ENCODE results near the gene NABP1.
A peak's percentile ranks its signal among the peaks of the same experiment; 100 is the strongest.
"Not testable (repeated sequence)": the region's sequence is repeated elsewhere in the genome, so short reads cannot be mapped to it uniquely, and the experiment has no call there.

The NABP1 gene, protein sequence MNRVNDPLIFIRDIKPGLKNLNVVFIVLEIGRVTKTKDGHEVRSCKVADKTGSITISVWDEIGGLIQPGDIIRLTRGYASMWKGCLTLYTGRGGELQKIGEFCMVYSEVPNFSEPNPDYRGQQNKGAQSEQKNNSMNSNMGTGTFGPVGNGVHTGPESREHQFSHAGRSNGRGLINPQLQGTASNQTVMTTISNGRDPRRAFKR

DNA sequence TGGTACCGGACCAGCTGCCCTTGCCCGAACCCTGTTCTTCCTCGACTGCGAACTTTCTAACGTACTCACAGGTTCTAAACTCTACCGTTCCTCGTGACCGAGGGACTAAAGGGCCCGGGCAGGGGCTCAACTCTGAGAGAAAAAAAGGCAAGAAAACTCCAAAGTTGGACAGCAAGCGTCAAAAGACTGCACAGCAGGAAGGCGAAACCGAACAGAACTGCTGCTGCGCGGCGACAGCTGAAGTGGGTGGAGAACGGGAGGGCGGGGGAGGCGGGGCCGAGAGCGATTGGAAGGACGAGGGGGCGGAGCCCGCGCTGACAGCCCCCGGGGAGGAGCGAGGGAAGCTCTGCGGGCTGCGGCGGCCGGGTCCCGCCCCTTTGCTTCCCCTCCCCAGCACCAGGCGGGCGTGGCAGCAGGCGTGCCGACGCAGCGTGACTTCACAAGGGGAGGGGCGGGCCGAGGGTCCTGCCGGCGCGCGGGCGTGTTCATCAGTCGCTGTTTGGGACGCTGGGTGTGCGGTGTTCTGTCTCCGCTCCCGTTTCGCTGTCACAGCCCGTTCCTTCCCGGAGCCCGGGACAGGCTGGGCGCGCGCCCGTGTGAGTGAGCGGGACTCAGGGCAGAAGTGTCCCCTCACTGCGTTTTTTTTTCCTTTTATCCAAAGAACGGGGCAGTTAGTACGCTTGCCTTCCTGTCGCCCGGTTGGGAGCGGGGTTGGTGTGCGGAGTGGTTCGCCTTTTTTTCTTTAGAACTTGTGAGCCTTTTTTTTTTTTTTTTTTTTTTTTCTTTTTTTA, at the start of gene NABP1:
Gene NABP1, plus strand, starts transcription at position 491 of the 791 bp plus-strand sequence. CDS start 479 bp downstream, outside the sequence.
- peak; percentile 95 for DNase-seq

DNA sequence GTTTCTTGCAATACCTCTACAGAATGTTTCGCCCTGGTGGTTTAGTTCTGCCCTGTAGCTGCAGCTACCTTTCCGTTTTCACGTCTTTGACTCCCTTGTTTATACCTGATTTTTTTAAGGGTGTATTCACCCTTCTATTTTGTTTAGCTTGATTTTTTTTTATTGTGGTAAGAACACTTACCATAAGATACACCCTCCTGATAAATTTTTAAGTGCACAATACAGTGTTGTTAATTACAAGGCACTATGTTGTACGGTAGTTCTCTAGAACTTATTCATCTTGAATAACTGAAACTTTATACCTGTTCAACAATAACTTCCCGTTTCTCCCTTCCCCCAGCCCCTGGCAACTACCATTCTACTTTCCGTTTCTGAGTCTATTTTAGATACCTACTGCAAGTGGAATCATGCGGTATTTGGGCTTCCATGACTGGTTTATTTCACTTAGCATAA, 48.9 kb upstream of the NABP1 start:
- DNase-seq = no peak

DNA sequence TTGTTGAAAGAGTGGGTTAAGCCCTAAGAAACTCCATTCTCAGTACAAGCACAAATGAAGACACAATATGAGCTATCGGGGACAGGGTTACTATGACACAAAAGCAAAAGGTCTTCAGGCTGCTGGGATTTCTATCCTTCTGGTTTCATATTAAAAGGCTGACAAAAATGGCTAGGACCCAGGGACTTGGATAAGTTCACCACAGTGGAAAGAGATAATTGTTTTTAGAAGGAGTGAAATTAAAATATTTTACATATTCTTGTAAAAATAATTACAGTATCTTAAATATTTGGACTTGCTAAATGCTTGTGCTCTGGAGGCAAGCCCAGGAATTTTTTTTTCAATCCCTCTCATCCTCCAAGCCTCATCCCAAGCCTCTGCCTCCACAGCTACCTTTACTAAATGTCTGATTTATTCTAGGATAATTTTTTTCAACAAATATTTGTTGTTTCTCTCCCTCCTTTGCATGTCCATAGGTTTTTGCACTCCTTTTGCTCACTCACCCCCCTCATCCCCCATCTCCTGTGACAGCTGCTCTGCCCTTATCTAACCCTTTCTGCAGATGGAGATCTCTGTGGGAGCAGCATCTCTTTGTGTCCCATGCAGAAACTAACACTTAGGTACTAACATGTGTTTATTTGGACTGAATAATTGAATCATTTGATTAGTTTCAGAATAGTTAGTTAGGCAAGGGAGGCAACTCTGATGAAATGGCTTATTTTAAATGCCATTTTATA, 47.8 kb upstream of the NABP1 start:
- DNase-seq = no peak

DNA sequence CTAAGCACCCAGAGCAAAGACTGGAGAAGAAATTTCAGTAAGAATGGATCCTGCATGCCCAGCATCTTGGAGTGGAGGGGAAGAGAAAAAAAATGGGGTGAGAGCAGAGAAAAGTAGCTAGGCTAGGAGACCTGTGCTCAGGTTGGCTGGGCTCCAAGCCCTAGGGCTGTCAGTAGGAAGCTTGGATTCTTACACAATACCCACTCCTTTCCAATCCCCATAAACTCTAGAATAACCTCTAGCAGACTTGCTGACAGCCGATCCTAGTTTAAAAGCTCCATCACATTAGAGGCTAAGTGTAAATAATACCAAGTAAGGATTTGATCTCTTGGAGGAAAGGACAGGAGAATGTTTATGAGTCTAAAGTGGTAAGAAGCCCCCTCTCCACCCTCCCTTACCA, 46.2 kb upstream of the NABP1 start:
- DNase-seq = no peak

DNA sequence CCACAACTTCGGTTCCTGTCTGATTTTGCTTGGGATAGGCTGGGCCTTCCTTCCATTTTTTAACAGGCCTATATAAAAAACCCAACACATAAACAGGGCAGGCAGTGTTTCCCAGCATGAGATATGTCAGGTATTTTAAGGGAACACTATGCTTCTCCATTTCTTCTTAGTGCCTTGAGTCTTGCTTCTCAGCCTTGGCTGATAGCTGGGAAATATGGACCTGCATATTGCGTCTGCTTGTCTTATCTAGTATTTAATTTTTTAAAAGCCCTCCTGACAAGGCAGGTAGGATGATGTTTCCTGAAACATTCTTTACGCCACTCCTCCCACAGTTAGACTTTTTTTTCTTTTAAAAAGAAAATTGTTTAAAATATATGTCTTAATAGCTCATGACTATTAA, 45.5 kb upstream of the NABP1 start:
- DNase-seq = no peak

DNA sequence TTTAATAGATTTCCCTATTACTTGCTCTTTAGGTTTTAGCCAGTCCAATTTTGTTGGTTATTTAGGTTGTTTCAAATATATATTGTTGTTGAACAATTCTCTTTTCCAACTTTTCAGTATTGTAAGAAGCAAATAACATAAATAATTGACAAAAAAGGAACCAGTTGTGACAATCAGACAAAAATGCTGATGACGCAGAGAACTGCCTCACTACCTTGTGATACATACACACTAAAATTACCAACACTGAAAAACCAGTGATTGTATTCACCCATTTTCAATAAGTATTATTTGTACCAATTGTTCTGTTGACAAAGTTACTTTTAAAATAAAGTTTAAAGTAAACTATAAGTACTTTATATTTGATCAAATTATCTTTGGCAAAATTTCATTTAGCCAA, 43.1 kb upstream of the NABP1 start:
- no peak for DNase-seq

DNA sequence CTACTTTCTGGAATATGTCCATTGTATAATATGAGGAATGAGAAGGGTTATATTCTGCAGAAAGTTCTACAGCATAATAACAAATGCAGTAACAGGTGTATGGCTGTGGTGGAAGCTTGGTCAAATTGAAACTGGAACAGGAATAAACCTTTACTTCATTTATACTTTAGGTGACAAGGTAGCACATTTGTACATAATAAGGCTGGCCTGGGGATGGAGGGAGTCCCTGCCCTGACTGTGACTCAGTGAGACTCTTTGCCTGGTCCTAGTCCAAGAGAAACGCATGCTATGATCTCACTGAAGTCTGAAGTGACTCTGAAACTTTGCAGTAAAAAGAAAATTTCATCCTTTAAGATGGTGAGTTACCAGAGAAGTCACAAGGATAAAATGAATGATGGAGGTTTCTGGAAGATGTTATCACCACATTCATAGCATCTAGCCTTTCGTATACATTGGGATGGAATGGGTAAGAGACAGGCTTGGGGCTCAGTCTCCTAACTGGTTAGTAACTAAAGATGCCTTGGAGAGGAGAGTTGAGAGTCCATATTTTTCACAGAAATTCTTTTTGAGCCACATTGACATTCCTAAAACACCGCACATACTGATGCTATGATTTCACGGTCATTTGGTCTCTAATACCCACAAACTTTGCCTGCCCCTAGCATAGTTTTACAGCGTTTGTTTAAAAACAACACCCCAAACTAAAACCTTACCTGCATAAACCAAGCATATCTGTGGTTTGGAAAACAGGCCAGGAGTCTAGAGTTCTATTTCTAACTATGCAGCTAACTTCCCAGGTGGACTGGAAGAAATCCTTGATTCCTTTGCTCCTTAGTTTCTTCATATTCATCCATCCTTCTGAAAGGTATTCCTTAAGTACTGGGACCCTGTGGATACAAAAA, 42.4 kb upstream of the NABP1 start:
- DNase-seq = no peak

DNA sequence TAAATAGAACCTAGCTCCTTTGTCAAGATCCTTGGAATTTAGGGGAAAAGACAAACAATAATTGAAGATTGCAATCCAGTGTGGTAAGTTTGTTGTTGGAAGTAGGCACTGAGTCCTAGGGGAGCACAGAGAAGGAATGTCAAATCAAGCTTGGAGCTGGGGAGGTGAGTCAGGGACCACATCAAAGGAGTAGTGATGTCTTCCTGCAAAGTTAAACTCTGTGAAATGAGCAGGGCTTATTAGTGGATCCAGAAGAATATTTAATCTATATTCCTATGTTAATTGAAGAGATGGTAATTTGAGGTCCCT, 41.7 kb upstream of the NABP1 start:
- DNase-seq = no peak

DNA sequence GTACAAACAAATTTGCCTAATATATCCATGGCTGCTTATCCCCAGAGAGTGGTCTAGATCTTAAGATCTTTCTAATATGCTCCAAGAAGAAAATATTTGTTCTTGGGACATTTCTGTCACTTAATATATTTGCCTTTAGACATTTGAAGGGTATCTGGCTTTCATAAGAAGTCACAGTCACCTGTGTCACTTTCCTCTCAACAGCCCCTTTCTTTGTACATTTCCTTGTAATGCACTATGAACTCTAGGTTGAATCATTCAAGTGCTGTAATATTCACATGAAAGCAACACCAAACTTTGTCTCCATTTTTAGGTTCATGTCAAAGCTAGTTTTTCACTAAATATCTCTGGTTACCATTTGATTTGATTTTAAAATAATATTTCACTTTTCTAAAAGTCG, 41.4 kb upstream of the NABP1 start:
- no peak for DNase-seq

DNA sequence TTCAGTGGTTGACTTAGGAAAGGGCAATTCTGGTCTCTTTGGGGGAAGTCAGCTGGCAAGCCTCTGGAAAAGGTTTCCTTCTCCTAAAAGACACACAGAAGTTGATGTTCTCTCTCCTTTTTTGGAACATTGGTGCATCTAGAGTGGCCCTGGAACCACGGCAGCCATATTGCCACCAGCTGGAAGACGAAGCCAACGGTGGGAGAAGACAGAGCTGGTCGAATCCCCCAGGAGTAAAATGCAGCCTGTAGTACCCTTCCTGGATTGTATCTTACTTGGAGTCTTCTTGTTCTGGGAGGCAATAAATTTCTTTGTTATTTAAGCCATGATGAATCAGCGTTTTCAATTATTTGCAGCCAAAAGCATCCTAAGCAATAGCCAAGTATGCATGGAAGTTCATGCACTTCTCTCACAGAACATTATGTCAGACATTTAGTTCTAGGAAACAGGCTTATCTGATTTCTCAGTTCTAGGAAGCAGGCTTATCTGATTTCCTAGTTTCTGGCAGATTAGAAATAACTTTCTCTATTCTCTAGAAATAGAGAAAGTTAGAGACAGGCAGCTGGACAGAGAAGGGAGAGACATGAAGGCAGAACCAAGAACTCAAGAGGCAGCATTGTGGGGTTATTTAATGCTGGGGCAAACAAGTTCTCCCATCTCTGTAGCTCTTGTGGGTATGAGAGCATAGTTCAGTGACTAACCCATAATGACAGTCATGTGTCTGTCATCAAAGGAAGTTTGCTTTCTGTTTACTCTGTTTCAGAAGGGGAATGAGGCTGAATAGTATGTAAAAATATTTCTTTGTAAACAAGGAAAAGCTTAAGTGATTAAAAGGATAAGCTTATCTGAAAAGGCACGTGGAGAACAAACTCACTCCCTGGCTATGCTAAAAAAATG, 40.5 kb upstream of the NABP1 start:
- DNase-seq = peak; percentile 80

DNA sequence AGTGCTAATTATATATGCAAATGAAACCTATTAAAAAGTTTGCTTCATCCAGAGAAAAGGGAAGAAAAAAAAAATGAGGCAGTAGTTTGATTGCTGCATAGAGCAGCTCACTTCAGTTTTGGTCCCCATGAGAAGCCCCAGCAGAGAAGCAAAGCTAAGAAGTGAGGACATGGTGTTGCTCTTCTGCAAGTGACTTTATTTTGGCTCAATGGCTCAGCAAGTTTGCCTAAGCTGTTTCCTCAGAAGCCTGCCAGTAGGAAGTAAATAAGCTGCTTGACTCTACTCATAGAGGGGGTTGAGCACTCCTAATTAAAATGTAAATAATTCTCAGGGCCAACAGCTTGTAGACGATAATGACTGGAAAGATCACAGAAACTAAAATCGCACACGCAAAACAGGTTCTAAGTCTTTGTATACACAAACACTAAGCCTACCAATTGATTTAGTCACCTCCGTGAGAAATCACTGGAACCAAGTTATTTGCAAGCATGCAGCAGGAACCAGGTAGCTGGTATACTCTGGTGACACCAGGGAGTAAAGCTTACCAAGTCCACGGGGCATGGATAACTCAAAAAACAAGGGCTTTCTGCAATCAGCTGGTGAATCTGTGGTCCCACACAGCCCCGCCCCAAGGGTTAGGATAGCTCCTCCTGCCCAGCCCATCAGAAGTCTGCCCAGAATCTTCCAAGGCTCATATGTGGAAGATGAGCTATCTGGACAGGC, 39.7 kb upstream of the NABP1 start:
- peak; percentile 11 for DNase-seq

DNA sequence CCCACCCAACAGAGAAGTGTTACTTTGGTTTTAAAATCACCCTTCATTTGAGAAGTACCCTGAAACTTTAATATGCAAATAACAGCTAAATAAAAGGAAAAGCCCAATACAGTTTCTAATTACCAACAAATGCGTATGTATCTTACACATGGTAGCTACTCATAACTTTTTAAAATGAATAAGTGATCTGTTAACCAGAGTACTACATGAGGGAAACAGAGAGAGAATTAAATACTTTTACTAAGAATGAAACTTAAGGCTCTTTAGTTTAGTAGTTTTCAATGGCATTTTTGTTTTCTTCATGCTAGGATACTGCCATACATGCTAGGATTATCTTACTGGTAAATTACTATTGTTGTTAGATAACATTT, 39.1 kb upstream of the NABP1 start:
- no peak for DNase-seq

DNA sequence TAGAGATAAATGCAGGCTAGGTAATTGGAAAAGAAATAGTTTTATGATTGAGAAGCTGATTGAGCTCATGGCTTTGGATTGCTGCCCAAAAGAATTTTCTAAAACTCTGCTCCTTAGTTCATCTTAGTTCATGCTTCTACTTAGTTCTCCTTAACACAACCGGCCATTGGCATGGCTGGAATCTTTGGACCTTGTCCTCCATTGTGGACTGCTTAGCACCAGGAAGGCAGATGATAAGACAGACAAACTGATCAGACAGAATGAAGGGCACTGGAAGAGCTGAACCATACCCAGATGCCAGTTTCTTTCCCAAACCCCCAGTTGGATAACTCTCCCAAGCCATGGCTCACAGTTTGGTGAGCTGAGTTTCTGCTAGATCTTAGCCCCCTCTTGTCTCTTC, 36.3 kb upstream of the NABP1 start:
- DNase-seq = no peak

DNA sequence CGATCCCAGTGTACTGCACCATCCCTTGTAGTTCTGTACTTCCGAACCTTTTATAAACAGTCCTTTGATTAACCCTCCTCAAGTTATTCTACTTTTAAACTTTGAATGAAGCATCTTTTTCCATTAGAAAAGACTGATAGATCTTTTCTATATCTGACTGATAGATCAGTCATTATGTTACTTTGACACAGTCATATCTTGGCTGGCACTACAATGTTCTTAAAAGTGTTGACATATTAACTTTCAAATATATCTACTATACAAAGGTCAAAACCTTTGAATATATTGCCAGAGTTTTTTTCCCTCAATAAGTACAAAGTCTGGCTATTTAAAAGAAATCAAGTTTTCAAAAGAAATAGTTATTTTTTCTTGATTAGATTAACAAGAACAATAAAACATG, 35.4 kb upstream of the NABP1 start:
- DNase-seq = no peak

DNA sequence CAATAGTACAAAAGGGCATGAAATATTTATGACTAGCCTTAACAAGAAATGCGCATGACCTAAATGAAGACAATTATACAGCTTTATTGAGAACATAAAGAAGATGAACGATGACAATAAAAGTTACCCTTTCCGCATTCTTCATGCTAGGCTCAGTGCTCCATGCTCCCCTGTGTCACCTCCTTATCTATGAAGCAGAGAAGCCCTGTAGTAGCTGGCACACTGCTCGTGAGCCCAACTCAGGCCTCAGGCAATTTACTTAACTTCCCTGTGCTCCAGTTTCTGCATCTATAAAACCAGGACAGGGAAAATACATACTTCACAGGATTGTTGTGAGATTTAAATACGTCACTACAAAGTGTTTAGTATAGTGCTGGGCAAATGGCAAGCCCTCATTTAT, 34.5 kb upstream of the NABP1 start:
- DNase-seq = no peak

DNA sequence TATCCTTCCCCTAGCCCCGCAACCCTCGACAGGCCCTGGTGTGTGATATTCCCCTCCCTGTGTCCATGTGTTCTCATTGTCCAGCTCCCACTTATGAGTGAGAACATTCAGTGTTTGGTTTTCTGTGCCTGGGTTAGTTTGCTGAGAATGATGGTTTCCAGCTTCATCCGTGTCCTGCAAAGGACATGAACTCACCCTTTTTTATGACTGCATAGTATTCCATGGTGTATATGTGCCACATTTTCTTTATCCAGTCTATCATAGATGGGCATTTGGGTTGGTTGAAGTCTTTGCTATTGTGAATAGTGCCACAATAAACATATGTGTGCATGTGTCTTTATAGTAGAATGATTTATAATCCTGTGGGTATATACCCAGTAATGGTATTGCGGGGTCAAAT, 33.3 kb upstream of the NABP1 start:
- DNase-seq = not testable (repeated sequence)

DNA sequence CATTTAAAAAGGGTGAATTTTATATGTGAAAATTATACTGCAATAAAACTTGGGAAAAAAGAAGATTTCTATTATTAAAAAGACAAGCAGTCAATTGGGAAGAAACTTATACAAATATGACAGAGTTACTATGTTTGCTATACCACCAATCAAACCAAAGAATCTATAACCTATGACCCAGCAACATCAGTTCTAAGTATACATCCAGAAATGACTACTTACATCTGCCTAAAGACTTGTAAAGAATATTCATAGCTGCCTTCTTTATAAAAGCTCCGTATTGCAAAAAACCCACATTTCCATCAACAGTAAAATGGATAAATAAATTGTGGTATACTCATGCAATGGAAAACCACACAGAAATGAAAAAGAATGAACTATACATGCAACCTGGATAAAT, 32.9 kb upstream of the NABP1 start:
- no peak for DNase-seq

DNA sequence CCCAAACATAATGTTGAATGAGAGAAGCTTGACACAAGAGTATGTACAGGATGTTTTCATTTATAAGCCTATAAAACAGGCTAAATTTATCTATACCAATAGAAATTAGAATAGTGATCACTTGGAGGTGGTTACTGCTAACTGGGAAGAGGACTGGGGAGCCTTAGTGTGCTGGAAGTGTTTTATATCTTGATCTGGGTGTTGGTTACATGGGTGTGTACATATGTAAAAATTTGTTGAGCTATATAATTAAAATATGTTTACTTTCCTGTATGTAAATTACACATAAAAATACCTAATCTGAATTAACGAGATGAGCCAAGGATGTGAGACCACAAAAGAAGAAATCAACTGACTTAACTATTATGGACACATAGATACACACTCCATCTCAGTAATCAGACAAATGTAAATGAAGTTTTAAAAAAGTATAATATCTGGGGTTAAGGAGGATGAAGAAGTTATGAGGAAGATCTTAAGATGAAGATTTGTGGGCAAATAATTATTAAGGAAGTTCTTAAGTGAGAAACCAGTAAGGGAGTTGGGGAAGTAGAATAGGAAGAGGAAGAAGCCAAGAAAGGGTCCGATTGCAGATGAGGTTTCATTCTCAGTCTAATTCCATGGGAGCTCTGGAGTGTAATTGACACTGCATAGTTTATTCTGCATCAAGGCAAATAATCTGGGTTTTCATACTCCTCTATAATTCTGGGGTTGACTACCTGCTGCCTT, 32.3 kb upstream of the NABP1 start:
- no peak for DNase-seq

DNA sequence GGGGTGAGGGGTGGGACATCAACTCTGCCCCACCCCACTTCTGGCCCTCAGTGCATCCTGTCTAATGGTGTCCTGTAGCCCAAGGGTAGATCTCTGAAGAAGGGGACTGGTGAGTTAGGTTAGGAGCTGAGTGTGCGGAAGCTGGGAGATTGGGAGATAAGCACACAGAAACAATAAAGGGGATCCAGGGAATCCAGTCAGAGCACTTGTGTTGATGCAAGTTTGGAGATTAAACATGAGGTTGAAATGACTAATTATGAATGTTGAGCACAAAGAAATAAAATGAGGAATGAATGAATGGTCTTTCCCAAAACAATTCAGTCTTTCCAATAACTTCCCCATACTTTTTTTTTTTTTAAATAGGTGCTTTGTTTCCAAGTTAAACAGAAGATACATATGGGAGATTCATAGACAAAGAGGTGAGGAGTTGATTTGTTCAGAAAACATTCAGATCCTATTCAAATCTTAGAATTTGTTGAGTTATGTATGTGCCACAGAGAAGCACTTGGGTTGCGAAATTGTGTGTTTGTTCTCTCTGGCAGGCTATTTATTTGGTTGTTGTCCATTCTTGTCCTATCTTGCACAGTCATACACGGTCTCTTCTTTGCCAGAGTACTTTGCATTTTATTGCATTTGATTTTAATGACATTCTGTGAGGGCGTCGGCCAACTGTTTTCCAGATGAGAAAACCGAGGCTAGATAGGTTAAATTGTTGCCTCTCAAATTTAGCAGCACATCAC, 31.6 kb upstream of the NABP1 start:
- DNase-seq = peak; percentile 20

DNA sequence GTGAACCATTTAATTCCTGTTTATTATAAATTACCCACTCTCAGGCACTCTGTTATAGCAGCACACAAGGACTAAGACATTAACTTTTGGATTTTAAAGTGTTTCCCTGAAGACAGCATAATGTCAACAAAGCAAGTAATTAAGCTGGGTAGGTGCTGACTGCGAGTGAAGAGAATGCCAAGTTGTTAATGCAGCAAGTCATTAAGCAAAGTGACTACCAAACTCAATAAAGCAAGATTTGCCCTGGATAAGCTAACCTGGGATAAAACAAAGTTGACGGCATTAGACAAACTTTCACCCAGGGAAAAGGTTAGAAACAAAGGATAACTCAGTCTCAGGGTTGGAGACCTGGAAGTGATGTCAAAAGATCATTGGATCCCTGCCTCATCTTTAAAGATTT, 28.4 kb upstream of the NABP1 start:
- DNase-seq = no peak

Data from hematopoietic multipotent progenitor cell treated with erythropoietin and hydrocortisone succinate and interleukin-3 and kit ligand, for 8 days (in vitro differentiated cells).